GM18520 (cell line): ENCODE results near the gene BRD1.
"Not testable (repeated sequence)": the region's sequence is repeated elsewhere in the genome, so short reads cannot be mapped to it uniquely, and the experiment has no call there.

Source experiments
- ATAC-seq: cut with Tn5 transposase; IDR thresholded peaks from one replicate; pipeline ENCODE4 v1.9.1; 2021; ENCODE audit not compliant: unreplicated experiment

BRD1 gene

DNA sequence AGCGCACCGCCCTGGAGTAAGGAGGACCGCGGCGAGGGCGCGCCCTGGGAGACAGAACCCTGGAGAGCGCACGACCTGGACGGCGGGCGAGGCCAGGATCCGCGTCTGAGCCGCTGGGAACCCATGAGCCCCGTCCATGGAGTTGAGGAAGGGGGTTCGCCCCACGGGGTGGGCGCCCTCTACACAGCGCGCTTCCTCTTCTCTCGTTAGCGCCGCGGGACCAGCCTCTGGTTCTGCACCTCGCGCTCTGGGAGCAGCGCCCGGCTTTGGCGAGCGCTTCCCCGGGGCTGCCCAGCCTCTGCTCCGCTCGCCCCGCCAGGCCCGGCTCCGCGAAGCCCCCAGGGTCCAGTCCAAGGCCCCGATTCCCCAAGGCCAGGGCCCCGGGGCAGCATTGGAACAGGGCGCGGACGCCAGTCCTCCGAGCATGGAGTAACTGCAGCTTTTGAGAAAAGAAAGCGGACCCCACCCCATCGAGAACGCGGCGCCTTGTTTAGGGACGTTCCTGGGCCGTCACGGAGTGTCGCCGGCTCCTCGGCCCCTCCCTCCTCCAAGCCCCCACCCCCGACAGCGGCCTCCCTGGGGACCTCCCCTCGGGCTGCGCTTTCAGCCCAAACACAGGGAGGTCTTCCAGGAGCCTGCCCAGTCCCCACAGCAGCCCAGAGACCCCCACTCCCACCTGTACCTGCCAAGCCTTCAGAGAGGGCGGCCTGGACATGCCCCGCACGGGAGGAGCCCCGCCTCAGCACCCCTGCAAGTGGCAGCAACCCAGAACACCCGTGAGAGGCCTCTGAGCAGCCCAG, 56.2 kb downstream of the BRD1 start:
- ATAC-seq: no peak

DNA sequence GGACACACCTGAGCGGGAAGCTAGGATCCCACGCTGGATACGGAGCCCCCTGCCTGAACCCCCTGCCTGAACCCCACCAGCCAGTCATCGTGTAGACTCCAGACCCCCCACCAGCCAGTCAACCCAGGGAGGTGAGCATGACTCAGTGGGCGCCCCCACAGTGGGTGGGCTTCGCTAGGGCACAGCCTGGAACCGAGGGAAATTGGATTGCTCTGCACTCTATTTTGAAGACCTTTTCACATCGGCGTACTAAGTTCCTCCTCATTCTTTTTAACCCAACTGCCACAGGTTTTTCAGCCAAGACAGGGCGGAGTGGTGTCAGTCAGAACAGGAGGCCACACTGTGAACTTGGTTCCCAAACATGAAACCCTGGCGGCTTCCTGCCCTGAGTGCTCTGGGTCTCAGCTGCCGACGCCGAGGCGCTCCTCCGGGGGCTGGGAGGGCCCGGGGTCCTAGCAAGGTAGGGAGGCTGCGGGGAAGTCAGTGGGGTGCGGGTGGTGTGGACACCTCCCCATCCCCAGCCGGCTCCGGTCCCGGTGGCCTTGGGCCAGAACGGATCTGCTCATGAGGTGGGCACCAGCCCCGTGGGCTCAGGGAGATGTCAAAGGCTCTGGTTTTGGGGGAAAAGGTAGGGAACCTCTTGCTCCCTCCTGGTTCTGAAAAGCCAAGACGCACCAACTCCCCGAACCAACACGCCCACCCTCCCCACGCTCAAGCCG, 57.0 kb downstream of the BRD1 start:
- ATAC-seq: no peak

DNA sequence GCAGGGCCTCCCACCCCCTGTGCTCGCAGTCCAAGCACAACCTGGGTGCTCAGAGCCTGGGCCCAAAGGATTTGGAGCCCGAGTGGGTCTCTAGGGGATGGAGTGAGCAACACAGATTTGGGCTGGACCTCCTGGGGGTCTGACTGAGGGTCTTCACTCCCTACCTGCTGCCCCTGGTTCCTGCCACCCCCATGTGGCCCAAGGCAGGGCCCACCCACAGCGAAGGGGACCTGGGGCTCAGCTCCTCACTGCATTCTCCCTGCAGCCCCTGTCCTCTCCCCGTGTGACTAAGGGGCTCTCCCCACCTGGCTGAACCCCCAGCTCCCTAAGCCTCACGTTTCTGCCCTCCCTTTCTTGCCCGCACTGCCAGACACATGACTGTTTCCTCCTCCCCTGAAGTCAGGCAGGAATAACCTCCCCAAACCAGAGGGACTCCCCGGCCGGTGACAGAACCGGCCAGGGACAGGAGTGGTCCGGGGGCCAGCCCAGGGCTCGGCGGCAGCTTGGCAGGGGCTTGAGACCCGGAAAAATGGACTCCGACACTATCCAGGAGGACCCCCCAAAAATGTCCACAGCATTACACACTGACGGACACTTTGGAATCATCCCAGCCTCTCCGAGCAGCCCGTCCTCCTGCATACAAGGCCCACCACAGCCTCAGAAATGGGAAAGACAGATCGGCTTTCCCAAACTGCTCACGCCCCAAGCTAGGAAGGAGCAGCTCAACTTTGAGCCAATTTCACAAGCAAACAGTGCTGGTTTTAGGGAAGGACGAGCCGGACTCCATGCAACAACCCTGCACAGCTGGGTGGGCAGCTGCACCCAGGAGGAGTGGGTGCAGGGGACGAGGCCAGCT, 57.8 kb downstream of the BRD1 start:
- ATAC-seq: no peak

DNA sequence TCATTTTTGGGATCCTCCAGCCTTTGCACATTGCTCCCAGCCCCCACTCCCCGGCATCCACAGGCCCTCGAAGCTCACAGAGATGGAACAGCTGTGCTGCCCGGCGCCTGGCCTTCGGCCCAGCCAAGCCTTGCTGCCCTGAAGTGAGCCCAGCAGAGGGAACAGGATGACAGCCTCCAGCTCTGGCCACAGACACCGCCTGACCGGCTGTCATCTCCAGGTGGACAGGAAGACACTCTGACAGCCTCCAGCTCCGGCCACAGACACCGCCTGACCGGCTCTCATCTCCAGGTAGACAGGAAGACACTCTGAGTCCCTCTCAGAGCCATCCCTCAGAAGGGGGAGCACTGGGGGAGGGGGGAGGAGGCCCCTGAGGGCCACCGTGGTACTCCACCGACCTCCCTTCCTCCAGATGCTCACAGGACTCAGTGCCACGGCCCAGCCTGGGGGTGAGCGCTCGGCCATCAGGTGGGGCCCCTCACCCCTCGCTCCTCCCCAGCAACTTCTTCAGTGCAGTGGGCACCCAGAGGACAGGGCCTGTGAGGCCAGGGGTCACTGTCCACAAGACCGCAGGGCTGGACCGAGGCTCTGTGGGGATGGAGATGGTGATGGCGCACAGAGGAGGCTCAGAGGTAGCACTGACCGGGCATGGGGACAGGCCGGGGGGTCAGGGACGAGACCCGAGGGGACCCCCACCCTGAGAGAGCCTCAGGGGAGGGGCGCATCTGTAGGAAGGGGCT, 58.6 kb downstream of the BRD1 start:
- ATAC-seq: no peak

DNA sequence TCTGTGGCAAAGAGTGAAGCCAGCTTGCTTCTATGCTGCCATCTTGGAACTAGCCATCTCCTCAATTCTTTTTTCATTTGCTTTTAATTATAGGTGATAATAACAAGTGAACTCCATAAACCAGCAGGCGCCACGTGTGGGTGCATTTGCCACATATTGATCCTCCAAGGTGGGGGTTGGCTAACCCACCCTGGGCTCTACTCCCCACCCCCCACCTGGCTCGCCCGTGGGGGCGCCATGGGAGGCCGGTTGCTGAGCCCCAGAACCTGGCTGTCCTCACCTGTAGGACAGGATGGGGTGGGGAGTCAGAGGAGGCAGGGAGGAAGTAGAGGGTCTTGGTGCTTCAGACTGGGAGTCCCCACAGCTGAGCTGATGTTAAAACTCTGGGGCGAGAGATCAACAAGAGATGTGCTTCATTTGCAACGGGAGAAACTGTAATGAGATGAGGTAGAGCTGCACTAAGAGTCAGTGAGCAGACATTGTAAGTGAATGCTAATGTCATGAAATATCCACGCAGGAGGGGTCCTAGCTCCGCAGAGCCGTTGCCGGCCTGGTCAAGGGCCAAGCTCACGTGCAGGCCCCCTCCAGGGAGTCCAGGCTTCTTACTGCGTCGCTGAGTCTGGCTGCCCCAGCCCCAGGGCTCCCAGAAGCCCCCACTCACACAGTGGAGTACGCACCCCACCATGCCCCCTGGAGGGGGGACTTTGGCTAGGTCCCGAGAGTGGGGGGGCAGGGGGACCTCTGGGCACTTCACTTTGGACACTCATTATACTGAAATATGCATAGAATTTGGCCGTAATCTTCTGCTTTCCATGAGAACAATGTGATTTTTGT, 59.4 kb downstream of the BRD1 start:
- ATAC-seq: no peak

DNA sequence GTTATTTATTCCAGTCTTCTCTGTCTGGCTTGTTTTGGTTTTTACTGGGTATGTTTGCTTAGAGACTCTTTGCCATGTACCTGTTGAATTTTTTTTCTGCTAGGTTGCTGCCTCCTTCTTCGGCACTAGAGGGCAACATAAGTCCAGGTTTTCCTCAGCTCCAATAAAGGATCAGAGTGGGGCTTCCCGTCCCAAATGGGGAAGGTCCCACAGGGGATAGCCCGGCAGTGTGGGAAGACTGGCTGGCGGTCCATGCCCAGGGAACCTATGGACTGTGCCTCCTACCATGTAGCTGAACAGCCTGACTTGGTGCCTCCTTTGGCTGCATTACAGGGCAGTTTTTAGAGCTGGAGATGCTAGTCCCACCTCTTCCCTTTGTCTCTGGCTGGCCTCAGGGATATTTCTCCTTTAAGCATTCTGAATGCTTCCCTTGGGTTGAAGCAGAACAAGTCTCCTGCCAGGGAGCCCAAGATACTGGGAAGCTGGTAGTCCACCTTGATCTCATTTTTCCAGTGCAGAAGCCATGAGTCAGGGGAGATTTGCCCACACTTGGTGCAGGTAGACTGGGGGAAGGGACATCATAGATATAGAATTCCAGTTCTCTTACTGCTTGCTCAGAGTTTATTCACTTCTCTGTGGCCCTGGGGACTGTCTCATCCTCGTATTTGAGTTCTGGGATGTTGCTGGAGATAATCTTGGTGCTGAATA, 60.2 kb downstream of the BRD1 start:
- no peak for ATAC-seq

DNA sequence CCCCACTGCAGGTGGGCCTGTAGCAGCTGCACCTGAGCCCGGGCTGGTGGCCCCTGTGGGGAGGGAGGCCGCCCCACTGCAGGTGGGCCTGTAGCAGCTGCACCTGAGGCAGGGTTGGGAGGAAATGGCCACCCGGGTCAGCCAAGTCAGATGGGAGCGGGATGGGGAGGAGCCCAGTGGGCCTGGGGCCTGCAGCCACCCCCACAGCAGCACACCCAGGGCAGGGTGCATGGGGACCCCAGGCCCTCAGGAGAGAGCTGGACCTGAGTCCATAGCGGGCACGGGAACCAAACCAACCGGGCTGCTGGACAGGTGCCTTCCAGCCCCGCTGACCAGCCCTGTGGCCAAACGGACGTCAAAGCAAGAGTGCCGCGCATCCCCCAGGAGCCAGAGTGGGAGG, 61.7 kb downstream of the BRD1 start:
- ATAC-seq: no peak

DNA sequence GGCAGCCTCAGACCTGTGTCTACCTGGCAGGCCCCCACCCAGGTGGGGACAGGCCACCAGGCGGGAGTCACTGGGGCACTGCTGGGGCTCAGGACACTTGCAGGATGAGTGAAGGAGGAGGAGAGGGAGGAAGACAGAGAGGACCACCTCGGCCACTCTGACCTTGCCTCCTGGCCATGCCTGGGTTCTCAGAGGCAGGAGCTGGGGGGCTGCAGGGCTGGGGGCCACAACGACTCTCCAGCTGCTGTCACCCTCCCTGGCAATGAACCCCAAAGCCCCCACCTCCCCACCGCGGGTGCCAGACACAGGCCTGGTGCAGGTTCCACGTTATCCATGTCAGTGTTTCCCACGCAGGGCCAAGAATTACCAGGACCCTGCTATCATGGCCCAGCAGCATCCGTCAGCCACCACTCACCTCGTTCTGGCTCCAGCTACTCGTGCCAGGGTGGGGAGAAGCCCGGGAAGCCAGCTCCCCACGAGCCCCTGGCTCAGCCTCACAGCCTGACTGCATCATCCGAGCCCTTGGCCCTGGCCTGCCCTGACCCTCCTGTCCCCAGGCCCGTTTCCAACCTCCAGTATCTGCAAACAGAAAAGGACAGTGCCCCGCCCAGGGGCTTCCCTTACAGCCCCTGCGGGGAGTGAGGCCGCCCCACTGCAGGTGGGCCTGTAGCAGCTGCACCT, 62.4 kb downstream of the BRD1 start:
- no peak for ATAC-seq

DNA sequence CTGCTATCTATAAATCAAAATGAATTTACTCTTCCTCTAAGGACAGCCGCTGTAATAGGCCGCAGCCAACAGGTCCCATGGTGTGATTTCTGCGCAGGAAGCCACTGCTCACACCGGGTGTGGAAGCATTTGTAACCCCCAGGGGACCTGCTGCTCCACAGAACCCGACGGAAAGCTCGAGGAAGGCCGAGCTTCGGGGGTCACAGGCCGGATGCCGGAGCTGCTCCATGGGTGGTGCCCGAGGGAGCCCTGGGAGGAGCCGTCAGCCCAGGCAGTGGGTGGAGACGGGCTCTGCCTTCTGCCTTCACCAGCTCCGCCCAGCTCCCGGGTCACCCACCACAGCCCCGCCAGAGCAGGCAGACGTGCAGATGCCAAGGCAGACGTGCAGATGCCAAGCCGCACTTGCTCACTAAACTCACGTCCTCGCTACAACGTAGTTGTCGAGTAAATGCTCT, 63.5 kb downstream of the BRD1 start:
- no peak for ATAC-seq

DNA sequence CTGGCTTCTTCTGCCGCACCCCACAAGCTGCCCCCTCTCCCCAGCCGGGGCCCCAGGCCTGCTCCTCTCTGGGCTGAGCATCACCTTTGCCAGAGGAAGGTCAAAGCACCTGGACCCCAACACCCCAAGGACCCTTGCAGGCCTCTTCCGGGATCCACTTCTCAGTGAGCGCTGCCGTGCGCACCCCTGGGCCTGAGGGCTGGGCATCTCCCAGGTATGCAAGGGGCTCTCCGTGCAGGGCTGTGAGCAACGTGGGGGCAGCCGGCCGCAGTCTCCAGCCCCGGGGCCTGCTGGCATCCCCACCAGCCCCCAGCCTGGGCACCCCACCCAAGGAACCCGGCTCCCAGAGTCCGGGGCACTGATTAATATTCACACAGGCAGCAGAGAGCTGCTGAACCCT, 64.0 kb downstream of the BRD1 start:
- no peak for ATAC-seq

DNA sequence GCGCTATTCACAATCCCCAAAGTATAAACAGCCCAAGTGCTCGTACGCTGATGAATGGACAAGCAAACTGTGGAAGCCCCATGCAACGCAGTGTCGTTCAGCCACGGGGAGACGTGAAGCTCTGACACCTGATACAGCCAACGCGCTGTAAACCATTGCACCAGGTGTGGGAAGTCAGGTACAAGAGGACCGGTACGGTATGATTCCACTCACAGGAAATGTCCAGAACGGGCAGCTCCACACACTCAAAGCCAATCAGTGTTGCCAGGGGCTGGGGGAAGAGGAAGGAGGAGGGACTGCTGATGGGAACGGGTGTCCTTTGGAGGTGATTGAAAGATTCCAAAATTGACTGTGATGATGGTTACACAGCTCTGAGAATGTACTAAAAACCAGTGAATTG, 64.5 kb downstream of the BRD1 start:
- ATAC-seq: no peak

DNA sequence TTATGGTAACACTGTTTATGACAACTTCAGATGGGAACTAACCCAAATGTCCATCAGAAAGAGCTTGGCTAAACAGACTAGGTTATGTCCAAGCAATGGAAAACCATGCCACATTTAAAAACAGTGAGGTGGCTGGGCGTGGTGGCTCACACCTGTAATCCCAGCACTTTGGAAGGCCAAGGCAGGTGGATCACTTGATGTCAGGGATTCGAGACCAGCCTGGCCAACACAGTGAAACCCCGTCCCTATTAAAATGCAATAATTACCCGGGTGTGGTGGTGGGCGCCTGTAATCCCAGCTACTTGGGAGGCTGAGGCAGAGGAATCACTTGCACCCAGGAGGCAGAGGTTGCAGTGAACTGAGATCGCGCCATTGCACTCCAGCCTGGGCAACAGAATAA, 65.1 kb downstream of the BRD1 start:
- ATAC-seq: not testable (repeated sequence)

DNA sequence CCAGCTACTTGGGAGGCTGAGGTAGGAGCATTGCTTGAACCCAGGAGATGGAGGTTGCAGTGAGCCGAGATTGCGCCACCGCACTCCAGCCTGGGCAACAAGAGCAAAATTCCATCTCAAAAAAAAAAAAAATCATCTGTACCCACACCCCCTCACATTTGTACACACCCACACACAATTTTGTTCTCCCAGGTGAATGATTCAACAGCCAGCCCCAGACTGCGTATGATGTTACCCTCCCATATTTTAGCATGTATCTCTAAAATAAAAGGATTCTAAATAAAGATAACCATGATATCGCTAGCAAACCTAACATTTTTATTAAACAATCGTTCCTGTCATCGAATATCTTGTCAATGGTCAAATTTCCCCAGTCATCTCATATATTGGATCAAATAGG, 65.8 kb downstream of the BRD1 start:
- no peak for ATAC-seq

DNA sequence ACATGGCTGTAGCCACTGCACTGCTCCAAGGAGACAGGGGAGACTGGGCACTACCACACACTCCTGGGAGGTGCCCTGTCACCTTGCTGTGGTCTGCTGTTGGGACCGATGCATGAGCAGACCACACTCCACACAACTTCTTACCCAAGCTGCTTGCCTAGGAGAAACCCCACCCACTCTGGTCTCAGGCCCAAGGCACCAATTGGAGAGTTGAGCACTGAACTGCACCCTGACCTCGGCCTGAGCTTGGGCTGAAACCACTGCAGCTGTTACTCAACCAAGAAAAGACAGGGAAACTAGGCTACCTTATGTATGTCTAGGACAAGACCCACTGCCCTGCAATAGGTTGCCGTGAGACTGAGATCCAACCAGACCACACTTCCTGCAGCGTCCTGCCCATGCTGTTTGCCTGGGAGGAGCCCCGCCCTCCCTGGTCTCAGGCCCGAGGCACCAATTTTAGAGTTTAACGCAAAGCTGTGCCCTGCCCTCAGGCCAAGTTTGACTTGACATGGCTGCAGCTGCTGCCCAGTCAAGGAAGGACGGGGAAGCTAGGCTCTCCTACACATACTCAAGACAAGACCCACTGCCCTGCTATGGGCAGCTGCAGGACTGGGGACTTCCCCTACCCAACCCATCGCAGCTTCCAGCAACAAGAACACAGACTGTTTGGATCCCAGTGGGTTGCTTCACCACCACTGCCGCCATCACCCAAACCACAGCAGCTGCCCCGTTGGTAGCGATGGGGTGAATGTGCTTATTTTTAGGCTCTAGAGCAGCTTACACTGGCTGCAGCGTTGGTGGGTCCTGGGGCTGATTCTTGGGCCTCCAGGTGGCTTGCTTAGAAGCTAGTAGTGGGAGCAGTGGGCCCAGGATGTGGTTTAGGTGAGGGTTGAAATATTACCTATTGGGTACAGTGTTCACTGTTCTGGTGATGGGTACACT, 66.8 kb downstream of the BRD1 start:
- peak; percentile 54 for ATAC-seq

DNA sequence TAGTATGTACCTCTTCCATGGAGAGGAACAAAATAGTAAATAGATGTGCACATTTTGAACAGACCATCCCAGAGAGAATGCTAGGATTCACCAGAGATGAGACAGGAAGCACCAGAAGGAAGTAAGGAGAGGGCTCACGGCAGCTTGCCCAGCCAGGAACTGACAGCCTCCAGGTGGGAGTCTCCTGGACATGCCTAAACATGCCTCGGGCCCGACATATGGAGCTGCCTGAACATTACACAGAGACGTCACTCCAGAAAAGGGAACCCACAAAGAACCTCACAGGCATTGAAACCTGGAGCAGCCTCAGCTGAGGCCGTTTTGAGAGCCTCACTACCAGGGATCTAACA, 67.4 kb downstream of the BRD1 start:
- ATAC-seq: no peak

DNA sequence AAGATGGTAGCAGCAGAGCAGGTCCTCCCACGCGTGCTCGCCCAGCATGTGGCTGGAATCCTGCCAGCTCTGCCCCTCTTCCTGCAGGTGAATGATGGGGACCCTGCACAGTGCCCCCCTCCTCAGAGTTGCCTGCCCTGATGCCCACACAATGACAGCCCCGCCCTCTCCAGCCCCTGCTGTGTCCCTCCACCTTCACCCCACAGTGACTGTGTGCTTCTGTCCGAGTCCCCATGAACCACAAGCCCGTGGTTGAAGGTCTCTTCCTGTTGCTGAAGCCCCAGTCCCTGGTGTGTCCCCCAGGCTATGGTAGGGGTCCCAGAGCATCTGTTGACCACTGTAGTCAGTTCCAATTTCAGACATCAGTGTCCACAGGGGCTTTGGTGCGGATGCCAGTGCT, 71.0 kb downstream of the BRD1 start:
- ATAC-seq: no peak

DNA sequence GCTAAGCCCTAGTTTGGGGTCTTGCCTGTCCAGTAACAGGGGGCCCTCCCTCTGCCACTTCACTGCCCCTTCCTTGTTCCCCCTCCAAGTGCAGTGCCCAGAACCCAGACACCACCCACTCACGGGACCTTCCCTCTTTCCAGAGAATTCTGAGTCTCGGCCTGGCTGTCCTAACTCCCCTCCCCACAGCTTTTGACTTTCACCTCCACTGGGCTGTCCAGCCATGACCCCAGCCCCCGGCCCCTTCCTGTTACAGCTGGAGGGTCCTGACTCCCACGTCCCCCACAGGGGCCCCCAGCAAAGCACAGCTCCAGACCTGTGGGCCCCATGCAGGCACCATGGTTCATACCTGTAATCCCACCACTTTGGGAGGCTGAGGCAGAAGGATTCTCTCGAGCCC, 71.5 kb downstream of the BRD1 start:
- ATAC-seq: no peak

DNA sequence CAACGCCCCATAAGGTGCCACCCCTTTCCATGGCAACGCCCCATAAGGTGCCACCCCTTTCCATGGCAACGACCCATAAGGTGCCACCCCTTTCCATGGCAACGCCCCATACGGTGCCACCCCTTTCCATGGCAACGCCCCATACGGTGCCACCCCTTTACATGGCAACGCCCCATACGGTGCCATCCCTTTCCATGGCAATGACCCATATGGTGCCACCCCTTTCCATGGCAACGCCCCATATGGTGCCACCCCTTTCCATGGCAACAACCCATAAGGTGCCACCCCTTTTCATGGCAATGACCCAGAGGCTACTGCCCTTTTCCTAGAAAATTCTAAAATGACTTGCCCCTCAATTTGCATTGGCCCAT, 72.1 kb downstream of the BRD1 start:
- no peak for ATAC-seq
